B cell (primary cell): ENCODE measurements around the gene ELMOD3. TPM values are rescaled to one million over a fixed set of nuclear protein-coding genes. Genes with fewer than 3 reads are reported as not detected.
"Not testable (repeated sequence)": the region's sequence is repeated elsewhere in the genome, so short reads cannot be mapped to it uniquely, and the experiment has no call there.

Experiments used
- ATAC-seq: fragments of 200-7000 bp; cut with Tn5 transposase; one replicate; pipeline ENCODE4 v1.10.0; 2021; ENCODE audit warnings: low read depth, mild to moderate bottlenecking, moderate number of reproducible peaks, moderate library complexity
- CTCF ChIA-PET: fragments of 350-600 bp; sonication (Branson Sonifier 250); formaldehyde crosslinking; loops from one replicate; lab custom pipeline; 2021; ENCODE audit warnings: antibody characterized with exemption, inconsistent platforms; lab: Charles Lee
- POLR2A ChIA-PET: fragments of 350-600 bp; sonication (Branson Sonifier 250); formaldehyde crosslinking; loops from one replicate; lab custom pipeline; 2021; ENCODE audit warnings: antibody characterized with exemption; lab: Charles Lee
- DNase-seq: peaks from one replicate; pipeline ENCODE4 v3.0.0; 2013
- H2AFZ ChIP-seq: 2 replicates; pipeline ENCODE4 v1.6.1; 2012; ENCODE audit warnings: mild to moderate bottlenecking, low read depth, low read length; ENCODE audit not compliant: insufficient read depth, poor library complexity, severe bottlenecking
- H3K27ac ChIP-seq, 2 donors: 1 replicate in 1 of 2; 2 replicates in 1 of 2; pipeline ENCODE4 v1.5.1; 2012 to 2013; ENCODE audit warnings: low read length in 2 of 2, mild to moderate bottlenecking in 2 of 2, moderate library complexity in 1 of 2
- H3K27me3 ChIP-seq, 4 experiments: fragments of 200-600 bp in 1 of 4; sonication (generic) in 1 of 4; replicated peaks in 1 of 4; 1 replicate in 2 of 4; 2 replicates in 2 of 4; pipeline versions ENCODE4 v1.6.1 to v1.7.0; 2013 to 2016; ENCODE audit warnings: low read length in 3 of 4, mild to moderate bottlenecking in 2 of 4, mixed read lengths in 1 of 4, moderate library complexity in 1 of 4; ENCODE audit not compliant: insufficient read depth in 4 of 4, control insufficient read depth in 3 of 4; ENCODE audit errors: control extremely low read depth in 1 of 4
- H3K36me3 ChIP-seq, 2 experiments: replicated peaks in 1 of 2; 1 replicate in 1 of 2; 2 replicates in 1 of 2; pipeline versions ENCODE4 v1.6.1 to v1.7.1; 2013; ENCODE audit warnings: low read length in 1 of 2; ENCODE audit not compliant: insufficient read depth in 2 of 2, control insufficient read depth in 1 of 2; ENCODE audit errors: control extremely low read depth in 1 of 2, extremely low read depth in 1 of 2
- H3K4me1 ChIP-seq, 2 donors: fragments of 200-600 bp in 1 of 2; sonication (generic) in 1 of 2; 1 replicate in 1 of 2; 2 replicates in 1 of 2; pipeline versions ENCODE4 v1.5.1 to v1.6.1; 2013 to 2017; ENCODE audit warnings: low read length in 2 of 2; ENCODE audit not compliant: control insufficient read depth in 2 of 2, insufficient read depth in 2 of 2
- H3K4me2 ChIP-seq: replicated peaks from 2 replicates; pipeline ENCODE3; 2012; ENCODE audit warnings: mild to moderate bottlenecking, low read depth, low read length; ENCODE audit not compliant: poor library complexity, severe bottlenecking
- H3K4me3 ChIP-seq, 5 experiments: fragments of 200-600 bp in 1 of 5; sonication (generic) in 1 of 5; 1 replicate in 3 of 5; 2 replicates in 2 of 5; pipeline versions ENCODE4 v1.5.1 to v1.7.0; 2011 to 2016; ENCODE audit warnings: low read length in 4 of 5, mild to moderate bottlenecking in 4 of 5, low read depth in 2 of 5, control low read depth in 1 of 5, moderate library complexity in 1 of 5; ENCODE audit not compliant: insufficient read depth in 1 of 5; ENCODE audit errors: control extremely low read depth in 1 of 5, extremely low read depth in 1 of 5
- H3K79me2 ChIP-seq: fragments of 200-600 bp; sonication (generic); one replicate; pipeline ENCODE4 v1.6.0; 2016; ENCODE audit warnings: low read length; ENCODE audit not compliant: control insufficient read depth, insufficient read depth
- H3K9ac ChIP-seq: fragments of 200-600 bp; sonication (generic); 2 replicates; pipeline ENCODE4 v1.6.1; 2017; ENCODE audit warnings: mild to moderate bottlenecking, low read length, moderate library complexity
- H3K9me3 ChIP-seq, 3 donors: one replicate each; pipeline versions ENCODE4 v1.6.1 to v1.7.1; 2013; ENCODE audit warnings: low read length in 2 of 3; ENCODE audit not compliant: control insufficient read depth in 2 of 3, insufficient read depth in 1 of 3; ENCODE audit errors: control extremely low read depth in 1 of 3
- H4K20me1 ChIP-seq: 2 replicates; pipeline ENCODE4 v1.6.0; 2012; ENCODE audit warnings: mild to moderate bottlenecking, low read length; ENCODE audit not compliant: insufficient read depth, control insufficient read depth, poor library complexity, severe bottlenecking
- H3K27ac Mint-ChIP-seq: one replicate; pipeline ENCODE4 v1.8.0; 2021; ENCODE audit warnings: mixed read lengths
- H3K27me3 Mint-ChIP-seq: one replicate; pipeline ENCODE4 v1.8.0; 2021; ENCODE audit warnings: mixed read lengths
- H3K4me1 Mint-ChIP-seq: one replicate; pipeline ENCODE4 v1.8.0; 2021; ENCODE audit warnings: mixed read lengths
- H3K4me3 Mint-ChIP-seq: one replicate; pipeline ENCODE4 v1.8.0; 2021; ENCODE audit warnings: mixed read lengths
- H3K9me3 Mint-ChIP-seq: one replicate; pipeline ENCODE4 v1.8.0; 2022; ENCODE audit warnings: mixed read lengths; ENCODE audit not compliant: insufficient read depth
- EZH2 ChIP-seq: IDR thresholded peaks from 2 replicates; pipeline ENCODE4 v1.6.1; 2012; ENCODE audit warnings: borderline replicate concordance, low read depth, mild to moderate bottlenecking, moderate library complexity, low read length; ENCODE audit not compliant: insufficient read depth, poor library complexity, severe bottlenecking
- WGBS: methylation state at CpG from one replicate; pipeline ENCODE4 v1.1.5; 2013; ENCODE audit warnings: missing lambda C conversion rate; ENCODE audit not compliant: insufficient coverage; 5-methylcytosine and 5-hydroxymethylcytosine counted together
- intact Hi-C: fragments of 100-400 bp; cut with micrococcal nuclease; formaldehyde crosslinking; loops from one replicate; pipeline ENCODE4 v1.10.0; 2022
- polyA plus RNA-seq: library from polyadenylated mRNA; depleted of rRNA; stranded (reverse); fragments of >200 nt; gene quantifications from 2 replicates; pipeline ENCODE4 v1.2.3, GENCODE V29; 2012
- total RNA-seq, 2 donors: library from RNA; stranded (reverse); fragments of 120-200 nt in 1 of 2; gene quantifications; 1 replicate in 1 of 2; 2 replicates in 1 of 2; pipeline versions ENCODE4 v1.2.3 to v1.2.4, GENCODE V29; 2013 to 2022
- TF ChIP-seq, protein P1 (sequence below): fragments of 200-600 bp; IDR thresholded peaks from one replicate; pipeline ENCODE4 v1.8.0; 2022; ENCODE audit warnings: antibody characterized with exemption, mild to moderate bottlenecking

The ELMOD3 gene
- total and polyA plus RNA-seq, 2 donors (not counting 1 experiment from before 2014, with no cell fraction given) = 34.3 to 57.6 TPM

- Histone ChIP-seq H4K20me1 (peaks cover 8% of the 10 kb centered on the region), H3K4me3 (no peak overlapping the region), H3K9me3 (no peaks in the 10 kb centered on the region), H3K9ac (no peak overlapping the region), H3K36me3 (peaks cover 0 to 26% of the 10 kb centered on the region in 2 experiments), H3K27ac (no peak overlapping the region), H3K27me3 (no peaks in the 10 kb centered on the region), H3K79me2 (no peaks in the 10 kb centered on the region), H3K4me1 (peaks cover 21% of the 10 kb centered on the region in 2 donors), H2AFZ (no peak overlapping the region), H3K4me2 (no peak overlapping the region)
- Mint-ChIP-seq H3K27me3 (no peaks in the 10 kb centered on the region), H3K27ac (no peak overlapping the region), H3K4me3 (no peak overlapping the region), H3K9me3 (no peaks in the 10 kb centered on the region), H3K4me1 (peaks cover 31% of the 10 kb centered on the region)
- DNase-seq (no peak), ATAC-seq (no peak)
- intact Hi-C loops = no loop called here
- no peak for TF ChIP-seq EZH2
- TF ChIP-seq, protein P1, sequence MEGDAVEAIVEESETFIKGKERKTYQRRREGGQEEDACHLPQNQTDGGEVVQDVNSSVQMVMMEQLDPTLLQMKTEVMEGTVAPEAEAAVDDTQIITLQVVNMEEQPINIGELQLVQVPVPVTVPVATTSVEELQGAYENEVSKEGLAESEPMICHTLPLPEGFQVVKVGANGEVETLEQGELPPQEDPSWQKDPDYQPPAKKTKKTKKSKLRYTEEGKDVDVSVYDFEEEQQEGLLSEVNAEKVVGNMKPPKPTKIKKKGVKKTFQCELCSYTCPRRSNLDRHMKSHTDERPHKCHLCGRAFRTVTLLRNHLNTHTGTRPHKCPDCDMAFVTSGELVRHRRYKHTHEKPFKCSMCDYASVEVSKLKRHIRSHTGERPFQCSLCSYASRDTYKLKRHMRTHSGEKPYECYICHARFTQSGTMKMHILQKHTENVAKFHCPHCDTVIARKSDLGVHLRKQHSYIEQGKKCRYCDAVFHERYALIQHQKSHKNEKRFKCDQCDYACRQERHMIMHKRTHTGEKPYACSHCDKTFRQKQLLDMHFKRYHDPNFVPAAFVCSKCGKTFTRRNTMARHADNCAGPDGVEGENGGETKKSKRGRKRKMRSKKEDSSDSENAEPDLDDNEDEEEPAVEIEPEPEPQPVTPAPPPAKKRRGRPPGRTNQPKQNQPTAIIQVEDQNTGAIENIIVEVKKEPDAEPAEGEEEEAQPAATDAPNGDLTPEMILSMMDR = no peak
- POLR2A ChIA-PET = interaction anchor here (0.7 kb wide), 1 partner anchor 531 kb away, joined by 3 read pairs; no protein-coding TSS in a partner anchor
- CTCF ChIA-PET = interaction anchor here (2.7 kb wide), 1 partner anchor 12 kb away, joined by 12 read pairs; no protein-coding TSS in a partner anchor
- 100% methylated on average over 4 of the region's 7 CpGs for WGBS
Observed at GRCh38 chr2:85312404-85312803, 42.2 kb upstream of the ELMOD3 start.

- Mint-ChIP-seq H3K9me3 (no peaks in the 10 kb centered on the region), H3K4me3 (no peak overlapping the region), H3K27ac (no peak overlapping the region), H3K27me3 (no peaks in the 10 kb centered on the region), H3K4me1 (peaks cover 27% of the 10 kb centered on the region)
- H3K9ac ChIP-seq = no peak overlapping the region
- peaks cover 0 to 43% of the 10 kb centered on the region in 2 experiments for H3K36me3 ChIP-seq
- H2AFZ ChIP-seq = no peak overlapping the region
- H3K4me2 ChIP-seq = no peak overlapping the region
- DNase-seq (no peak), ATAC-seq (no peak)
- CTCF ChIA-PET = no interaction called here
- TF ChIP-seq EZH2 = no peak
- TF ChIP-seq, protein P1 = no peak
- intact Hi-C loops = no loop called here
- peaks cover 17% of the 10 kb centered on the region for H3K79me2 ChIP-seq
- H3K4me3 ChIP-seq = no peak overlapping the region
- POLR2A ChIA-PET = no interaction called here
- no peaks in the 10 kb centered on the region for H3K27me3 ChIP-seq
- H3K4me1 ChIP-seq = peaks cover 6 to 11% of the 10 kb centered on the region in 2 donors
- H3K9me3 ChIP-seq = no peaks in the 10 kb centered on the region
- no peak overlapping the region for H3K27ac ChIP-seq
- WGBS = 100% methylated on average over 6 of the region's 10 CpGs
- peaks cover 25% of the 10 kb centered on the region for H4K20me1 ChIP-seq
Observed at GRCh38 chr2:85314884-85315242, 39.7 kb upstream of the ELMOD3 start.

DNA sequence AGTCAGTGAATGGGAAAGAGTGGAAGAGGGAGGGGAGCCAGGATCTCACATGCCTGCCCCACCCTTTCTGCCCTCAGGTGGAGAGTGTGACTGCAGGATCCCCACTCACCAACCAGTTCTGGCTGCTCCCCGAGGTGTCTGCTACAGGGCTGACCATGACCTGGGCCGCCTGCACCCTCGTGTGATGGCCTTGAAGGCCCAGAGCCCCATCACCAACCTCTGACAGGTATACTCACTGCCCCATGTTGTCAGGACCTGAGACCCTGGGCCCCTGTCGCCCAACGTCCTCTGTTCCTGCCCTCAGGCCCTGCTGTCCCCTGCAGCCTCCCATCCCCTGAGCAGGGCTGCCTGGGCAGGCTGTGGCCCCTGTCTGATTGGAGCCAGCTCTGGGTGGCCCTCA is 38.6 kb upstream of the ELMOD3 start:
- H3K27ac Mint-ChIP-seq, H3K4me3 ChIP-seq, CTCF ChIA-PET, ATAC-seq, DNase-seq, POLR2A ChIA-PET, H3K27ac ChIP-seq, H2AFZ ChIP-seq, H3K9ac ChIP-seq, H3K4me3 Mint-ChIP-seq, intact Hi-C loops, H3K9me3 ChIP-seq, H3K9me3 Mint-ChIP-seq, H3K27me3 Mint-ChIP-seq, H3K27me3 ChIP-seq, H3K4me1 ChIP-seq, H3K4me2 ChIP-seq: not testable (repeated sequence)
- peaks cover 36% of the 10 kb centered on the region for H4K20me1 ChIP-seq
- peaks cover 28% of the 10 kb centered on the region for H3K79me2 ChIP-seq
- peaks cover 0 to 54% of the 10 kb centered on the region in 2 experiments for H3K36me3 ChIP-seq
- no CpG with 5 or more reads among the region's 5 CpGs for WGBS
- H3K4me1 Mint-ChIP-seq = peaks cover 28% of the 10 kb centered on the region
